Hepatocyte (in vitro differentiated cells): ENCODE results near the gene PRKG1.

Source experiments
- EZH2 ChIP-seq: fragments of 200-600 bp; sonication (generic); IDR thresholded peaks from 2 replicates; pipeline ENCODE4 v1.6.1; 2016; ENCODE audit warnings: antibody characterized with exemption, mild to moderate bottlenecking, borderline replicate concordance
- EZH2phosphoT487 ChIP-seq: fragments of 200-600 bp; sonication (generic); IDR thresholded peaks from one replicate; pipeline ENCODE4 v1.6.1; 2018; ENCODE audit warnings: antibody characterized with exemption, mild to moderate bottlenecking, low read depth, moderate library complexity; ENCODE audit not compliant: unreplicated experiment, severe bottlenecking
- TF ChIP-seq, protein P1 (sequence below): fragments of 200-600 bp; sonication (generic); IDR thresholded peaks from 2 replicates; pipeline ENCODE4 v1.5.1; 2016; ENCODE audit warnings: antibody characterized with exemption, mild to moderate bottlenecking; ENCODE audit not compliant: poor library complexity

DNA sequence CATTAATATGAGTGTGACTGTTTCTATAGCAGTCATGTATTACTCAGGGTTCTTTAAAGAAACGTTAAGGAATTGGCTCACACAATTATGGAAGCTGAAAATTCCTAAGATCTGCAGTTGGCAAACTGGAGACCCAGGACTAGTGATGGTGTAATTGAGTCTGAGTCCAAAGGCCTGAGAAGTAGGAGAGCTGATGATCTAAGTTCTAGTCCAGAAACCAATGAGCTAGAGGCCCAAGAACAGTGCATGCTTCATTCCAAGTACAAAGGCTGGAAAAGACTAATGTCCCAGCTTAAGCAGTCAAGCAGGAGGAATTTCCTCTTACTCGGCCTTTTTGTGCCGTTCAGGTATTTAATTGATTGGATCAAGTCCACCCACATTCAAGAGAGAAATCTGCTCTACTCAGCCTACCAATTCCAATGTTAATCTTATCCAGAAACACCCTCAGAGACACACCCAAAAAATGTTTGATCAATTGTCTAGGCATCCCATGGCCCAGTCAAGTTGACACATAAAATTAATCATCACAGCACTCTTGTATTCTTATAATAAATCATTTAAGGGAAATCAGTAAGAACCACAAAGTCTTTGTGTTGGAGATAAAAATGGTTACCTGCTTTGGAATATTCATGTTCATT, 312.1 kb downstream of the PRKG1 start:
- TF ChIP-seq, protein P1, sequence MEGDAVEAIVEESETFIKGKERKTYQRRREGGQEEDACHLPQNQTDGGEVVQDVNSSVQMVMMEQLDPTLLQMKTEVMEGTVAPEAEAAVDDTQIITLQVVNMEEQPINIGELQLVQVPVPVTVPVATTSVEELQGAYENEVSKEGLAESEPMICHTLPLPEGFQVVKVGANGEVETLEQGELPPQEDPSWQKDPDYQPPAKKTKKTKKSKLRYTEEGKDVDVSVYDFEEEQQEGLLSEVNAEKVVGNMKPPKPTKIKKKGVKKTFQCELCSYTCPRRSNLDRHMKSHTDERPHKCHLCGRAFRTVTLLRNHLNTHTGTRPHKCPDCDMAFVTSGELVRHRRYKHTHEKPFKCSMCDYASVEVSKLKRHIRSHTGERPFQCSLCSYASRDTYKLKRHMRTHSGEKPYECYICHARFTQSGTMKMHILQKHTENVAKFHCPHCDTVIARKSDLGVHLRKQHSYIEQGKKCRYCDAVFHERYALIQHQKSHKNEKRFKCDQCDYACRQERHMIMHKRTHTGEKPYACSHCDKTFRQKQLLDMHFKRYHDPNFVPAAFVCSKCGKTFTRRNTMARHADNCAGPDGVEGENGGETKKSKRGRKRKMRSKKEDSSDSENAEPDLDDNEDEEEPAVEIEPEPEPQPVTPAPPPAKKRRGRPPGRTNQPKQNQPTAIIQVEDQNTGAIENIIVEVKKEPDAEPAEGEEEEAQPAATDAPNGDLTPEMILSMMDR = no peak
- no peak for TF ChIP-seq EZH2
- TF ChIP-seq EZH2phosphoT487 = no peak
